OCI-LY7 (cell line): ENCODE data around the gene CNOT4.

Experiments
- CTCF ChIP-seq: fragments of 200-600 bp; sonication (generic); conservative IDR thresholded peaks from 2 replicates; pipeline ENCODE4 v1.5.1; 2014; ENCODE audit warnings: mild to moderate bottlenecking, antibody characterized with exemption, low read length, moderate library complexity, mixed read lengths
- EZH2phosphoT487 ChIP-seq: fragments of 200-600 bp; sonication (generic); IDR thresholded peaks from 2 replicates; pipeline ENCODE4 v1.6.1; 2018; ENCODE audit warnings: low read depth, borderline replicate concordance, mild to moderate bottlenecking, mixed run types, antibody characterized with exemption, low read length, moderate library complexity, mixed read lengths

GRCh38 chr7:135522509-135522908 lies 12.6 kb upstream of the CNOT4 start:
- TF ChIP-seq CTCF: no peak
- no peak for TF ChIP-seq EZH2phosphoT487
